Measurements from ENCODE around the gene CAMK2B. TPM values are rescaled to one million over a fixed set of nuclear protein-coding genes. Genes with fewer than 3 reads are reported as not detected.

CAMK2B gene
- polyA plus RNA-seq, 1 donor (not counting 4 experiments of a cell fraction or from before 2014, with no cell fraction given): 0.25 TPM

DNA sequence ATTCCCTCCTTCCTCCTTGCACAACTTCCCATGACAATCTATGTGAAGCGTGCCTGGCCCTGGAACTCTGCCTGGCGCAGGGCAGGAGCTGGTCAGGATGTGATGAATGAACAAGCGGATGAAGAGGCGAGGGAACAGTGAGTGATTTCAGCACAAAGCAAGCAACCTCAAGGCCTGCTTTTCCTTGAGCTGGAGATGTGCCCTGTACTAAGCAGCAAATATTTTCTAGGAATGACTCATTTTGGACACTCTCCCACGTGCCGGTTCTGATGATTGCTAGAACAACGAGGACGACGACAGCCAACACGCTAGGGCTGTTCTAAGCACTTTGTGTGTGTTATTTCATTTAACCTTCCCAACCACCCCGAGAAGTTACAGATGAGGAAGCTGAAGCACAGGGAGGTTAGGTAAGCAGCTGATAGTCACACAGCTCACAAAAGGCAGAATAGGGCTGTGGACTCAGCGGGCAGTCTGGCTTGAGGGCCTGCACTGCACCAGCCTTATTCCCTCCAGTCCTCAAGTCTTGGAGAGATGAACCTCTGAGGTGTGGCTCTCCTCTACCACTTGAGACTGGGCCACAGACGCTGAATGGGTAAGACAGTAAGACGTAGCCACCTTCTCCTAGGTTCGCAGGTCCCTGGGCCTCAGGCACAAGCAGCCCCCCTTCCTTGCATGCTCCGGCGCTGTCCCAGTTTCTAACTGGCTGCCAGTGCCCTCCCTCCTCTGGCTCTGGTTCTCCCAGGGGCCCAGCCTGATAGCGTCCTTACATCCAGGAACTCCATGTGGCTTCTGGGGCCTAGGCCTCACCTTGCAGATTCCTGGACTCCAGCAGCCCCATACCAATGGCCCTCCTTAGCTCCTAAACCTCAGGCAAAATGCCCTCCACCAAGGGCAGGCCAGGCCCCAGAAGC is 65.6 kb downstream of the CAMK2B start:
- Histone ChIP-seq H3K9ac (ENCODE audit: control insufficient read depth, extremely low read depth, insufficient read depth, low read length) (no peak overlapping the region), H3K9me3 (ENCODE audit: control insufficient read depth, low read depth, low read length) (no peaks in the 10 kb centered on the region), H3K4me1 (ENCODE audit: control insufficient read depth, extremely low read depth, insufficient read depth, low read length) (peaks cover 63% of the 10 kb centered on the region), H3K4me3 (ENCODE audit: control insufficient read depth in 2 of 3, extremely low read depth in 1 of 3, insufficient read depth in 2 of 3, low read depth in 1 of 3, low read length in 3 of 3) (no peak overlapping the region), H3K27me3 (ENCODE audit: control insufficient read depth, extremely low read depth, insufficient read depth, low read length) (no peaks in the 10 kb centered on the region), H2AFZ (ENCODE audit: control insufficient read depth, low read length) (no peak overlapping the region), H4K20me1 (ENCODE audit: control insufficient read depth, extremely low read depth, insufficient read depth, low read length) (no peaks in the 10 kb centered on the region), H3K4me2 (ENCODE audit: control insufficient read depth, extremely low read depth, insufficient read depth, low read depth, low read length) (peak overlapping the region; percentile 46), H3K79me2 (ENCODE audit: control insufficient read depth, insufficient read depth, low read length) (no peaks in the 10 kb centered on the region), H3K9me1 (ENCODE audit: control insufficient read depth, extremely low read depth, insufficient read depth, low read length) (peaks cover 3% of the 10 kb centered on the region), H3K27ac (ENCODE audit: control insufficient read depth, insufficient read depth, low read length) (peak overlapping the region; percentile 11), H3K36me3 (ENCODE audit: control insufficient read depth in 2 of 2, extremely low read depth in 1 of 2, insufficient read depth in 2 of 2, low read length in 2 of 2) (no peaks in the 10 kb centered on the region)
- FAIRE-seq: peak; percentile 100
- TF ChIP-seq, protein P1, sequence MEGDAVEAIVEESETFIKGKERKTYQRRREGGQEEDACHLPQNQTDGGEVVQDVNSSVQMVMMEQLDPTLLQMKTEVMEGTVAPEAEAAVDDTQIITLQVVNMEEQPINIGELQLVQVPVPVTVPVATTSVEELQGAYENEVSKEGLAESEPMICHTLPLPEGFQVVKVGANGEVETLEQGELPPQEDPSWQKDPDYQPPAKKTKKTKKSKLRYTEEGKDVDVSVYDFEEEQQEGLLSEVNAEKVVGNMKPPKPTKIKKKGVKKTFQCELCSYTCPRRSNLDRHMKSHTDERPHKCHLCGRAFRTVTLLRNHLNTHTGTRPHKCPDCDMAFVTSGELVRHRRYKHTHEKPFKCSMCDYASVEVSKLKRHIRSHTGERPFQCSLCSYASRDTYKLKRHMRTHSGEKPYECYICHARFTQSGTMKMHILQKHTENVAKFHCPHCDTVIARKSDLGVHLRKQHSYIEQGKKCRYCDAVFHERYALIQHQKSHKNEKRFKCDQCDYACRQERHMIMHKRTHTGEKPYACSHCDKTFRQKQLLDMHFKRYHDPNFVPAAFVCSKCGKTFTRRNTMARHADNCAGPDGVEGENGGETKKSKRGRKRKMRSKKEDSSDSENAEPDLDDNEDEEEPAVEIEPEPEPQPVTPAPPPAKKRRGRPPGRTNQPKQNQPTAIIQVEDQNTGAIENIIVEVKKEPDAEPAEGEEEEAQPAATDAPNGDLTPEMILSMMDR (optimal IDR thresholded peaks at IDR 0.05 in 1 of 3, IDR thresholded peaks at IDR 0.05 in 1 of 3, conservative IDR thresholded peaks at IDR 0.05 in 1 of 3; ENCODE audit: extremely low read depth in 1 of 3, insufficient read depth in 2 of 3, low read length in 3 of 3): no peak
- no peak for TF ChIP-seq EZH2 (IDR thresholded peaks at IDR 0.05; ENCODE audit: low read length)
- DNase-seq (ENCODE audit: low read depth, low spot score): peak; percentile 60
- dilution Hi-C loops (cut with MboI; ENCODE audit: extremely low pct_ligation_motif_present, low sequenced_read_pairs): no loop called here

DNA sequence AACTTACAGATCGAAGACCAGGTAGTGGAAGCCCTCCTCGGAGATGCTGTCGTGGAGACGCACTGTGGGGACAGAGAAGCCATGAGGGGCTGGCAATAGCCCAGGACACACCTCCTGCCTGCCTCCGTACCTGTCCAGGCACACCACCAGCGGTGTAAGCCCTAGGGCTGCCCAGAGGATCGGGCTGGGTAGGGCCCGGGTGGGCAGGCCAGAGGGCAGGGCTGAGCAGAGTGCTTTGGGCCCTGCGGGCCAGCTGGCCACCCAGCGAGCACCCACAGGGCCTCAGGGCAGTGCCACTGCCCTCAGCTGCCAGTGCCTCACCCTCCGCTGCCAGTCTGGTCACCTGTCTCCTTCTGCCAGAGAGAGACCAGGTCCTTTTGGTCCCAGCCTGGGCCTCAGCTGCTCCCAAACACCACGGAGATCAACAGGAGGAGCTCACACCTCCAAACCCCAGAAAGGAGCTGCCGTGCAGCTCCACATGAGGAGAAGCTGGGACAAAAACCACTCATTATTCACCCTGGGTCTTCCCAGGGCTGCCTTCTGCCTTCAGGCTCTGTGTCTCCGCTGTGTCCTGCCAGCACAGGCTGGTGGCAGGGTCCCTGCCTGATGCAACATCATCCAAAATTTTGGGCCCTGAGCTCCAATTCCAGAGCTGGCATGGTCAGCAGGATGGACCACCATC is 66.4 kb downstream of the CAMK2B start:
- Histone ChIP-seq H3K4me3 (ENCODE audit: control insufficient read depth in 2 of 3, extremely low read depth in 1 of 3, insufficient read depth in 2 of 3, low read depth in 1 of 3, low read length in 3 of 3) (no peak overlapping the region), H3K9me3 (ENCODE audit: control insufficient read depth, low read depth, low read length) (no peaks in the 10 kb centered on the region), H3K79me2 (ENCODE audit: control insufficient read depth, insufficient read depth, low read length) (no peaks in the 10 kb centered on the region), H2AFZ (ENCODE audit: control insufficient read depth, low read length) (peak overlapping the region; percentile 27), H3K4me2 (ENCODE audit: control insufficient read depth, extremely low read depth, insufficient read depth, low read depth, low read length) (peak overlapping the region; percentile 46), H3K9me1 (ENCODE audit: control insufficient read depth, extremely low read depth, insufficient read depth, low read length) (peaks cover 3% of the 10 kb centered on the region), H3K36me3 (ENCODE audit: control insufficient read depth in 2 of 2, extremely low read depth in 1 of 2, insufficient read depth in 2 of 2, low read length in 2 of 2) (no peaks in the 10 kb centered on the region), H3K27me3 (ENCODE audit: control insufficient read depth, extremely low read depth, insufficient read depth, low read length) (no peaks in the 10 kb centered on the region), H3K9ac (ENCODE audit: control insufficient read depth, extremely low read depth, insufficient read depth, low read length) (peak overlapping the region; percentile 18), H3K4me1 (ENCODE audit: control insufficient read depth, extremely low read depth, insufficient read depth, low read length) (peaks cover 55% of the 10 kb centered on the region), H4K20me1 (ENCODE audit: control insufficient read depth, extremely low read depth, insufficient read depth, low read length) (no peaks in the 10 kb centered on the region), H3K27ac (ENCODE audit: control insufficient read depth, insufficient read depth, low read length) (peak overlapping the region; percentile 11)
- TF ChIP-seq, protein P1 (optimal IDR thresholded peaks at IDR 0.05 in 1 of 3, IDR thresholded peaks at IDR 0.05 in 1 of 3, conservative IDR thresholded peaks at IDR 0.05 in 1 of 3; ENCODE audit: extremely low read depth in 1 of 3, insufficient read depth in 2 of 3, low read length in 3 of 3): no peak
- no peak for TF ChIP-seq EZH2 (IDR thresholded peaks at IDR 0.05; ENCODE audit: low read length)
- FAIRE-seq: no peak
- dilution Hi-C loops (cut with MboI; ENCODE audit: extremely low pct_ligation_motif_present, low sequenced_read_pairs): no loop called here
- DNase-seq (ENCODE audit: low read depth, low spot score): no peak
